HG03025 (cell line): Measurements from ENCODE around the gene MACROD2.
"Not testable (repeated sequence)": the region's sequence is repeated elsewhere in the genome, so short reads cannot be mapped to it uniquely, and the experiment has no call there.

Experiments
- ATAC-seq: cut with Tn5 transposase; IDR thresholded peaks from one replicate; pipeline ENCODE4 v1.9.1; 2021; ENCODE audit warnings: mild to moderate bottlenecking, moderate library complexity; ENCODE audit not compliant: unreplicated experiment, low FRiP score

Gene MACROD2

GRCh38 chr20:15949391-15949790 is 1954.1 kb downstream of the MACROD2 start:
- ATAC-seq = no peak

- ATAC-seq = no peak
These were observed 1956.3 kb downstream of the MACROD2 start for GRCh38 chr20:15951658-15952057.

- ATAC-seq = no peak
These were observed 1962.8 kb downstream of the MACROD2 start for GRCh38 chr20:15958142-15958541.

DNA sequence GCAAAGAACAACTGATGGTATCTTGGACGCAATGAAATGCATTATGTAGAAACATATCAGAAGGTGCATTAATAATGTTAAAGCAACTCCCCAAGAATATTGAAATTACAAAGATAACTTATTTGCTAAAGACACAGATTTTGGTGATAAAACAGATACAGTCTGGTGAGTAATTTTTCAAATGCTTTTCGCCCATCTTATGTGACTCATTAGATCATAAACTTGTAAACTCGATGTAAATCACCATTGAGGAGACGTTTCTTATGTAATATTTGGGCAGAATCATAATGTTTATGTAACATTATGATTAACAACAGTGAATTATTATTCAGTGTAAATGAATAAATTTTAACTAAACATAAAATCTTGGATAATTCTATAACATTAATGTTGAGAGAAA is 1969.8 kb downstream of the MACROD2 start:
- no peak for ATAC-seq

- ATAC-seq = no peak
These were observed 1972.0 kb downstream of the MACROD2 start for GRCh38 chr20:15967334-15967733.

DNA sequence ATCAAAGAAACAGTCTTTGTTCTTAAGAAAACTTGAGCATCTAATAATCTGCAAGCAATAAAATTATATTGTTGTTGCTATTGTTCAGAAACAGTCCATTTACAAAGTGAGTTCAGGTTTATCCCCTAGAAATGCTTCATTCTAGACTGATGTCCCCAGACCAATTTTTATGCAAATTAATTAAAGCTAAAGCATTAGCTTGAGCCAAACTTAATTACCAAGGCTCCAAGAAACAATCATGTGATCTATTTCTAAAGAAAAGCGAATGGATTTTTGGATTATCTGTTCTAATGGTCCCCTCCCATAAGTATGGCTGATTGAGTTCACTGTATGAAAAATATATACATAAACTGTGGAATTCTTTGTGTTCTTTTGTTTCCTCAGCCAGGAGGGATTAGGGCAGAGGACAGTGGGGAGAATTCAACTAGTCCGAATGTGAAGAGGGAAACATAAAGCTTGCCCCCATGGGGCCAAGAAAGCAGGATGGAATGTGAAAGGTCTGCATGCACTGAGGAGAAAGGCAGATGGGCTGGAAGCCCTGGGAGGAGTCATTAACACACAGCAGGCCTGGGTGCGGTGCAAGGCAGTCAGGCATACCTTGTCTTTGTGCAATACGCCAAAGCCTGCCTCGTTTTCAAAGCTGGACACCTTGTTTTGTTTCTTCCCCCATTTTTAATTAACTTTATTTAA is 1980.9 kb downstream of the MACROD2 start:
- no peak for ATAC-seq

- no peak for ATAC-seq
These were observed 1981.7 kb downstream of the MACROD2 start for GRCh38 chr20:15977026-15977425.

GRCh38 chr20:15977758-15978157 is 1982.4 kb downstream of the MACROD2 start:
- ATAC-seq = no peak

DNA sequence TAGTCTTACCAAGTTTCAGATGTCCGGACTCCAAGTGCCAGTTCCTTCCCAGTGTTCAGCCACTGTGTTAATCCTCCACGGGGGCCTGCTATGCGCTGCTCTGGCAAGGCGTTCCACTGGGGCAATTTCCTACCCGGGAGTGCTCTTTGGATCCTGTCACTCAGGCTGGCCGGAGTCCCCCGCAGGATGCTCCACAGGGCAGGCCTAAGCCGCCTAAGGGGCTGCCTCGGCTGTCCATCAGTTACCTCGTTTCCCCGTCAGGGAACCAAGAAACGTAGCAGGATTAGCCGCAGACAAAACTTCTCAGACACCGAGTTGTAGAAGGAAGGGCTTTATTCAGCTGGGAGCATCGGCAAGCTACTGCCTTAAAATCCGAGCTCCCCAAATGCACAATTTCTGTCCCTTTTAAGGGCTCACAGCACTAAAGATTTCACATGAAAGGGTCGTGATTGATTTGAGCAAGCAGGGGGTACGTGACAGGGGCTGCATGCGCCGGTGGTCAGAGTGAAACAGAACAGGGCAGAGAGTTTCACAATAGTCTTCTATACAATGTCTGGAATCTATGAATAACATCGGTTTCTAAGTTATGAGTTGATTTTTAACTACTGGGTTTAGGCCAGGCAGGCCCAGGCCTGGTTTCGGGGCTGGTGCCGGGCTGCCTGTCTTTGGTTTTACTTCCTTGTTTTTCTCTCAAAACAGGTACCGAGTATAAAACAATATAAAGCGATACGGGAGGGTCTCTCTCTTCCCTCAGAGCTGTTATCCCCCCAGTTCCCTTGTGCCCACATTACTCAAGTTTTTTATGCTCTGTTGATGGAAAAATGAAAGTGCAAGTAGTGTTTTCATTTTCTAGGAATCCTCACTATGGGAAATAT is 1990.4 kb downstream of the MACROD2 start:
- ATAC-seq = not testable (repeated sequence)

GRCh38 chr20:15986690-15987089 is 1991.4 kb downstream of the MACROD2 start:
- peak; percentile 88 for ATAC-seq

GRCh38 chr20:15991279-15991678 is 1996.0 kb downstream of the MACROD2 start:
- no peak for ATAC-seq

DNA sequence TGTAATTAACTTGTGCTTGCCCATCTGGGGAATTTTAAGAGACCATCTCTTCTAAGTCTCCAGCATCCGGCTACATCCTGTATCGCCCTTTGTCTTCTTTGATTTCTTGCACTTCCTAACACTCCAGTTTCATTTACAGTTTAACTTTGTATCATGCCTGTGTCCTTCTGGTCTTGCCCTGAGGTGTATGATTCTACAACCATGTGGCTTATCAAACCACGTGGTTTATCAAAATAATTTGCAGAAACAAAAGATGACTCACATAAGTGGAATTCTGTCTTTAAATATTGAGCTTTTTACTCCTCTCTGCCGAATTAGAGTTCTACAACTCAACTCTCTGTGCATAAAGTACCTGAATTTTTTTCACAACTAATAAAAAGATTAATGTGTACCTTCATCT is 1997.2 kb downstream of the MACROD2 start:
- no peak for ATAC-seq

- ATAC-seq = no peak
These were observed 2004.8 kb downstream of the MACROD2 start for GRCh38 chr20:16000112-16000511.

GRCh38 chr20:16001286-16001685 is 2006.0 kb downstream of the MACROD2 start:
- no peak for ATAC-seq

DNA sequence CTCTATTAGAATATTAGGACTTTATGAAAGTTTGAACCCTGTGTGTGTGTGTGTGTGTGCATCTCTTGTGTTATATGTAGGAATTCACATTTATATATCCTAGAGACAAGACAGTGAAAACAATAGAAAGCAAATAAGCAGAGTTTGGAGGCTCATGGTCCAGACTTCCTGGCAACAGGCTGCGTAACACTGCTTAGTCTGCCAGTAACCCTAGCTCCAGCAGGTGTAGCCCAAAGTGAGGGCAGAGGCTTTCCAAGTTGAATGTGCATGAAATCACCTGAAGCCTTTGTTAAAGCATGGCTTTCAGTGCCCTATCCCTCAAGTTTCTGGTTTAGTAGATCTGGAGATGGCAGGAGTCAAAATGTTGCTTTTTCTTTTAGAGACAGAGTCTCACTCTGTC is 2008.0 kb downstream of the MACROD2 start:
- no peak for ATAC-seq

- ATAC-seq = no peak
These were observed 2009.0 kb downstream of the MACROD2 start for GRCh38 chr20:16004108-16004854.

DNA sequence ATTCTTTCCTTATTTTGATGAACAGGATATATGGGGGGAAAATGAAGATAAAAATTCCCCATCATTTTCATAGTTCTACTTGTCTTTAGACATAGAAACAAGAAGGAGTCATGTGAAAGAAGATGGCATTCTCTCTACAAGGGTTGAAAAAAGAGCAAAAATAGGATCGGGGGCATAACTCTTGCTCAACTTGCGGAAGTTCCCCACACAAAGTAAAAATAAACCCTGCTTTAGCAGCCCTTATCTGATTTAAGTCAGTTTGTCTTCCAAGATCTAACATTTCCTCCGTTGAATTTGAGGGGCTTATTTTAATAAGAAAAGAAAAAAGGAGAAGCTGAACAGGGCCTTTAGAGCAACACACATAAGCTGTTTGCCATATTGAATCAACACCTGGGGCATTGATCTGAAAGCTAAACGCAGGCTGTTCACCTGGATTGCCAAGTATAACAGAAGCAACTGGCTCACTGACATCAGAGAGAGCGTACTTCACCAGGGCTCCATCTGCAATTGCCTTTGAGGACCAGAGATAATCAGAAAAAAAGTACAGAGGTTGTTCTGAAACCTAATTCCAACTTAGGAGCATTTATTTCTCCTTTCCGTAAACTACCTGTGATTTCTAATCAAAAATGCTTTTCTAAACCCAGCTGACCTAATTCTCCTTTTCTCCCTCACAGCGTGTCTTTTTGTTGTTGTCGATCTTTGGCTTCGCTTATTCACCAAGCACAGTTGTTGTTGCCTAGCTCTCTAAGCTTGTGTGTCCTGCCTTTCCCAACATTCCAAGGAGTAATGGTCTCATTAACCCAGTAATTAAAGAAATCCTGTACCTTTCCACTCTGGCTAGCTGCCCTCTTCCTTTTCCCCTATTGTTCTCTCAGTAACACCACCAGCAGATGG is 2010.0 kb downstream of the MACROD2 start:
- no peak for ATAC-seq

DNA sequence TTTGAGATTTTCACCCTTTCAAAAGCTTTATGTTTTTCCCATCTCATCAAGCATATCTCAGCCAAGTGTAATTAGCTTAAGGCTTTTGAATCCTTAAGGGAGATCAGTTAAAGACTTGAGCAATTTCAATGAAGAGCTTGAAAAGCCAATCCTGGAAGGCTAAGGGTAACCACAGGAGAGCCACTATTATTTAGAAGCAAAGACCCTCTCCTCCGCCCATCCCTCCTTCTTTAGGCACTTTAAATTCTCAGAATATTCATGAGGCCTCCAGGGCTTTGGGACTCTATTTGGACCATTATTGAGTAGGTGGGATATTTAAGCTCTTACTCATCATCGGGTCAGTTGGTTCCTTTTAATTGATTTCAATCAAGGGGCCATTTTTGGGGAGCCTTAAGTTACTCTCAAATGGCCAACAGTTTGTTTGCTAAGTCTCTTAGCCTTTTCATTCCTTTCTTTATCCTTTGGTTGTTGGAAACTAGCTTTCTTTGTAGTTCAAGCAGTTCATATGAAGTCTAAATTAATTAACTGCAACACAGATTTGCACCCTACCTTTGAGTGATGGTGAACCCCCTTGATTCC is 2010.7 kb downstream of the MACROD2 start:
- ATAC-seq = no peak

DNA sequence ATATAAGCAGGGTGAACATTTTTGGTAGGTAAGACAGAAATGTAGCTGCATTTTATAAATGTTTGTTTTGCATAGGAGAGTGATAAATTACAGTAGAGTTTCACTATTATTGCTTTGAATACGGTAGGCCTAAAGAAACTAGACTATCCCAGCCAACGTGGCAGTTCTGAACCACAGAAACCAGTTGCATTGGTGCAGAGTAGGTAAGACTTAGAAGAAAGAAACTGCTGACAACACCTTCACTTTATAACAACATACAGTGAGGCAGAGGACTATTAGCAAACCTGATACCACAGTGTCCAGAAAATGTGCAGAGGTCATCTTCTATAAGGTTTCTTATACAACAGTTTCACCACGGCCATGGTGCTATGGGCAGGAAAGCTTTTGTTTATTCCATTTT is 2011.8 kb downstream of the MACROD2 start:
- ATAC-seq = peak; percentile 92

- ATAC-seq = no peak
These were observed 2012.6 kb downstream of the MACROD2 start for GRCh38 chr20:16007962-16008361.
